ENCODE data around the gene BAAT. TPM values are rescaled to one million over a fixed set of nuclear protein-coding genes. Genes with fewer than 3 reads are reported as not detected.
A peak's percentile ranks its signal among the peaks of the same experiment; 100 is the strongest.

Gene BAAT
- total and polyA plus RNA-seq, 2 of the 4 experiments (the other 2 are of a cell fraction) = not detected

- no peak overlapping the region for H3K14ac ChIP-seq (replicated peaks; ENCODE audit: low read depth, low read length)
- H2AFZ ChIP-seq (replicated peaks; ENCODE audit: low read length, poor library complexity) = no peak overlapping the region
- no peak overlapping the region for H3K27ac ChIP-seq (ENCODE audit: insufficient read depth, low read length)
- H3K79me1 ChIP-seq (ENCODE audit: low read depth in 1 of 2, low read length in 2 of 2) = peaks cover 9 to 12% of the 10 kb centered on the region in 2 experiments
- ChIA-PET CTCF (interaction anchor here (0.6 to 2.5 kb wide), 8 partner anchors 10 to 661 kb away, joined by 3 to 5 read pairs (median 4); partner anchors contain the start of genes MRPL50 and ZNF189), POLR2A (ENCODE audit: unreplicated experiment) (no interaction called here)
- TF ChIP-seq RAD21 (IDR thresholded peaks at IDR 0.05; ENCODE audit: low read length) = peak; percentile 40
- no peak for TF ChIP-seq RCOR1 (IDR thresholded peaks at IDR 0.05; ENCODE audit: insufficient replicate concordance, low read length)
- no peak for TF ChIP-seq CEBPB (IDR thresholded peaks at IDR 0.05; ENCODE audit: low read depth, low read length)
- TF ChIP-seq MAFK (IDR thresholded peaks at IDR 0.05; ENCODE audit: low read depth, low read length) = no peak
- peak; percentile 30; the same call in 1 of the 2 replicates for TF ChIP-seq SMC3 (IDR thresholded peaks at IDR 0.05; ENCODE audit: low read depth, low read length)
- peak; percentile 48 for TF ChIP-seq CTCF (conservative IDR thresholded peaks at IDR 0.05; ENCODE audit: low read depth, low read length)
- no peak for TF ChIP-seq BHLHE40 (IDR thresholded peaks at IDR 0.05; ENCODE audit: low read depth, low read length)
- TF ChIP-seq USF2 (IDR thresholded peaks at IDR 0.05; ENCODE audit: low read depth, low read length) = no peak
- no peak overlapping the region for H3K4me3 ChIP-seq (ENCODE audit: insufficient read depth, low read depth, low read length)
- intact Hi-C loops (cut with micrococcal nuclease) = no loop called here
- no peak overlapping the region for H2AK9ac ChIP-seq (replicated peaks; ENCODE audit: low read depth, low read length, poor library complexity)
- H3K18ac ChIP-seq (ENCODE audit: low read depth, low read length) = no peak overlapping the region
- H3K27me3 ChIP-seq (ENCODE audit: control insufficient read depth, insufficient read depth, low read length) = no peaks in the 10 kb centered on the region
- H4K20me1 ChIP-seq (ENCODE audit: insufficient read depth, low read length) = 0 out of 2 replicates have a peak, but pooled peaks cover 5% of the 10 kb centered on the region
- no peak overlapping the region for H2BK15ac ChIP-seq (ENCODE audit: low read depth, low read length)
- H3K4ac ChIP-seq (ENCODE audit: low read depth, low read length) = no peak overlapping the region
- H2BK5ac ChIP-seq (ENCODE audit: low read depth, low read length, poor library complexity, severe bottlenecking) = no peak overlapping the region
- H3K4me2 ChIP-seq (ENCODE audit: low read depth, low read length) = no peak overlapping the region
- H4K91ac ChIP-seq (ENCODE audit: insufficient read depth, low read depth, low read length) = no peak overlapping the region
- DNase-seq (peak; percentile 46), ATAC-seq (ENCODE audit: low read depth) (peak; percentile 59; the same call in 1 of the 2 replicates)
- H4K5ac ChIP-seq (ENCODE audit: low read depth, low read length) = no peak overlapping the region
- H3K4me1 ChIP-seq (ENCODE audit: control insufficient read depth, insufficient read depth, low read length) = no peaks in the 10 kb centered on the region
- in situ Hi-C loops (cut with MboI; ENCODE audit: low sequenced_read_pairs) = no loop called here
- no TSS peak for BruUV-seq (replicated peaks)
- H3K9me3 ChIP-seq (ENCODE audit: control insufficient read depth, insufficient read depth, low read length) = peaks cover 3% of the 10 kb centered on the region; the same call in 1 of the 2 replicates
- no peak overlapping the region for H3K56ac ChIP-seq (ENCODE audit: extremely low read depth, insufficient read depth, low read length)
- no peak overlapping the region for H2BK20ac ChIP-seq (ENCODE audit: low read depth, low read length)
- H3K36me3 ChIP-seq (ENCODE audit: control insufficient read depth, insufficient read depth, low read length) = peaks cover 4% of the 10 kb centered on the region; the same call in 1 of the 2 replicates
- H2BK120ac ChIP-seq (ENCODE audit: low read depth, low read length) = no peak overlapping the region
- H4K8ac ChIP-seq (ENCODE audit: low read depth in 2 of 2, low read length in 2 of 2) = no peak overlapping the region
- no peak overlapping the region for H3K9ac ChIP-seq (ENCODE audit: low read depth, low read length)
- WGBS, 2 experiments (ENCODE audit: extremely low coverage in 2 of 2, insufficient read length in 1 of 2) = no CpG with 5 or more reads among the region's 6 CpGs
- H2AK5ac ChIP-seq (ENCODE audit: low read depth, low read length) = no peak overlapping the region
- dilution Hi-C loops (cut with HindIII; ENCODE audit: low sequenced_read_pairs, unreplicated experiment) = no loop called here
- H3K9me1 ChIP-seq (ENCODE audit: insufficient read depth, low read length) = no peaks in the 10 kb centered on the region
- no peak overlapping the region for H3K23ac ChIP-seq (ENCODE audit: low read depth, low read length)
These were observed 3.2 kb upstream of the BAAT start for GRCh38 chr9:101387871-101388506.

Data from IMR-90 (cell line).